AG09309 (cell line): Measurements from ENCODE around the gene APBA1.

Experiments
- DNase-seq: peaks from one replicate; pipeline ENCODE4 v3.0.0-alpha.2; 2010; ENCODE audit warnings: low read depth
- H3K4me3 ChIP-seq: 2 replicates; pipeline ENCODE4 v1.5.1; 2011; ENCODE audit warnings: mild to moderate bottlenecking, low read depth, low read length, moderate library complexity; ENCODE audit not compliant: control insufficient read depth
- TF ChIP-seq, protein P1 (sequence below): IDR thresholded peaks from 2 replicates; pipeline ENCODE4 v1.5.1; 2011; ENCODE audit warnings: mild to moderate bottlenecking, low read depth, low read length, inconsistent platforms; ENCODE audit not compliant: insufficient read depth, control insufficient read depth; ENCODE audit errors: missing control alignments

The APBA1 gene

DNA sequence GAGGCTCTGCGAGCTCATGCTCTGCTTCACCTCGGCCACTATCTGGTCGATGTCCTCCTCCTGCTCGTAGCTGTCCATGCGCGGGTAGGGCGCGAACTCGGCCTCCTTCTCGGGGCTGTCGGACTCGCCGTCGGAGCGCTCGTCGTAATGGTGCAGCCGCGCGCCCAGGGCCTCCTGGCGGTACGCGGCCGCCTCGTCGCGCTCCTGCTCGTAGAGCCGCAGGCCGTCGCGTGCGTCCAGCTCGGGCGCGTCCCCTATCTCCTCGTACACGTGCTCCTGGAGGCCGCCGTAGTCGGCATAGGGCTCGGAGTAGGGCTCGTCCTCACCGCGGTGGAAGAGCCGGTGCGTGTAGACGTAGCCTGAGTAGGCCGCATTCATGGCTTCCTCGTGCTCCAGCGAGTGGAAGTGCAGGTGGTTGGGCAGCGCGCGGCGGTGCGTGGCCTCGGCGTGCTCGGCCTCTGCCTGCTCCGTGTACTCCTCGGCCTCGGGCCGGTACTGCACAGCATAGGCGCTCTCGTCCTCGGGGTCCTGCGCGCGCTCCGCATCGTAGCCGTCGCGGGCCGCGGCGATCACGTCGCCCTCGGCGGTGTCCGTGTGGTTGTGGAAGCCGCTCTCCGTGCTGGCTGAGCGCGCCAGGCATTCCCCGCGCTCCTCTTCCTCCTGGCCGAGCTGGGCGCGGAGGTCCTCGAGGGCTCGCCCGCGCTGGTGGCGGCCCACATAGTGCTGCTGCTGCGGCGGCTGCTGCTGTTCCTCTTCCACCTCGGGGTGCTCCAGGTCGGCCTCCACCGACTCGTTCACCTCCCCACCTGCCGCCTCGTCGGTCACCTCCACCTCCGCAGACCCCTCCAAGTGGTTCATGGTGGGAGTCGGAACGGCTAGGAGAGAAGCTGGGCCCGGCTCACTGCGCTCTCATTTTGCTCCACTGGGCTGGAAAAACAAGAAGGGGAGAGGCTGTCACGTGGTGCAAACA, 155.5 kb downstream of the APBA1 start:
- DNase-seq, result no peak
- TF ChIP-seq, protein P1, sequence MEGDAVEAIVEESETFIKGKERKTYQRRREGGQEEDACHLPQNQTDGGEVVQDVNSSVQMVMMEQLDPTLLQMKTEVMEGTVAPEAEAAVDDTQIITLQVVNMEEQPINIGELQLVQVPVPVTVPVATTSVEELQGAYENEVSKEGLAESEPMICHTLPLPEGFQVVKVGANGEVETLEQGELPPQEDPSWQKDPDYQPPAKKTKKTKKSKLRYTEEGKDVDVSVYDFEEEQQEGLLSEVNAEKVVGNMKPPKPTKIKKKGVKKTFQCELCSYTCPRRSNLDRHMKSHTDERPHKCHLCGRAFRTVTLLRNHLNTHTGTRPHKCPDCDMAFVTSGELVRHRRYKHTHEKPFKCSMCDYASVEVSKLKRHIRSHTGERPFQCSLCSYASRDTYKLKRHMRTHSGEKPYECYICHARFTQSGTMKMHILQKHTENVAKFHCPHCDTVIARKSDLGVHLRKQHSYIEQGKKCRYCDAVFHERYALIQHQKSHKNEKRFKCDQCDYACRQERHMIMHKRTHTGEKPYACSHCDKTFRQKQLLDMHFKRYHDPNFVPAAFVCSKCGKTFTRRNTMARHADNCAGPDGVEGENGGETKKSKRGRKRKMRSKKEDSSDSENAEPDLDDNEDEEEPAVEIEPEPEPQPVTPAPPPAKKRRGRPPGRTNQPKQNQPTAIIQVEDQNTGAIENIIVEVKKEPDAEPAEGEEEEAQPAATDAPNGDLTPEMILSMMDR, result no peak
- no peak overlapping the region for H3K4me3 ChIP-seq

DNA sequence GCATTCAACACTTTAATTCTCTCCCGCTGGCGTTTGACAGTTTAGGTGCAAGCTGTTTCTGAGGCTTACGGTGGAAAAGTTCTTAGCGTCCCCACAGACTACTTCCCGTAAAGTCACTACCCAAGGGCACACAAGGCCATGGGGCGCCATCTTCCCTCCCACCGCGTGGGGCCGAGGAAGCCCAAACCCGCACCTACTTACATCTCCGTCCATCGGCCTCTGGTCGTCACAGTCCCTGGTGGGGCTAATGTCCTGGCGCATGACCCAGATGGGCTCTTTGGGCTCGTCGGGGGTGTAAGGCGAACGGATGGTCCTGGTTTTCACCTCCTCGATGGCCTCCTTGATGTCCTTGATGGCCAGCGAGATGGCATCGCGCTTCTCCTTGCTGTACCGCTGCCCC, 156.4 kb downstream of the APBA1 start:
- no peak for DNase-seq
- no peak overlapping the region for H3K4me3 ChIP-seq
- TF ChIP-seq, protein P1, result no peak

DNA sequence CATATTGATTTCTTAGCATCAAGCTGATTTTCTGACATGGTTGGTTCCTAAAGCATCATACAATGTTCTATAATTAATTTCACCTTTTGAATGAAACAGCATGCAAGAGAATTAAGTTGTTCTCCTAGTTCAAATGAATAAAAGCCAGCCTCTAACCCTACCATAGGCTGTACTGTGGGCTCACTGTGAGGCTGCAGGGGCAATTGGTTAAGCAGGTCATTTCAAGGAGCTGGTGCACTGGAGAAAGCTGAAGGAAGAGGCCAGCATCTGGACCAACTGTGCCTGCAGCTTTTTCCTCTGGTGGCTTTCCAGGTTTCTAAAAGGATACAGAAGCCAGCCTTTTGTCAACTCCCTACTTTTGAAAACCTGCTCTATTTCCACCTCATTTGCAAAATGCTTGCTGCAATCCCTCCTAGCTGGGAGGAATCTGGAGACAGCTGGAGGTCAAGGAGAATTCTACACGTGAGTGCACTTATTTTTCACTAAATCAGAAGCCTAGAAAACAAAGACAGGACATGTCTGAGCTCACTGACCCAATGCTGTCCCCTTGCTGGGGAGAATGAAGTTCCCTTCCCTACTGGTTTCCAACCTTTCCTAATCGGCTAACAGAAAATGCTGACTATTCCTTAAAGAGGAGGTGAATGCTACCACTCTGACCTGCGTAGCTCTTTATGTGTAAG, 158.9 kb downstream of the APBA1 start:
- DNase-seq, result no peak
- TF ChIP-seq, protein P1, result no peak
- no peak overlapping the region for H3K4me3 ChIP-seq

DNA sequence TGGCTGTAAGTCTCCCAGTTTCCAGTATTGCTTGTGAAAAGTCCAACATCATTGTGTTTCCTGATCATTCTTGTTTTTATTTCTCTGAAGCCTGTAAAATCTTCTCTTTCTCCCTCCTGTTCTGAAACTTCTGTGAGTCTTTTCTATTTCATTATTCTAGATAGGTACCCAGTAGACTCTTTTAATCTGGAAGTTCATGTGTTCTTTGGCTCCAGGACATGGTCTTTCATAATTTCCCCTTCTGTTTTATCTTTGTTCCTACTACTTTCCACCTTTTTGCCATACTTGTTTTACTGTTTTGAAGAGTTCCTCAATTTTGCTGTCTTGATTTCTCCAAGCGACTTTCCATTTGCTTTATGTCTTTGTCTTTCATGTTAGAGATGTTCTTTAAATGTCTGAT, 168.1 kb downstream of the APBA1 start:
- no peak overlapping the region for H3K4me3 ChIP-seq
- DNase-seq, result no peak
- TF ChIP-seq, protein P1, result no peak

DNA sequence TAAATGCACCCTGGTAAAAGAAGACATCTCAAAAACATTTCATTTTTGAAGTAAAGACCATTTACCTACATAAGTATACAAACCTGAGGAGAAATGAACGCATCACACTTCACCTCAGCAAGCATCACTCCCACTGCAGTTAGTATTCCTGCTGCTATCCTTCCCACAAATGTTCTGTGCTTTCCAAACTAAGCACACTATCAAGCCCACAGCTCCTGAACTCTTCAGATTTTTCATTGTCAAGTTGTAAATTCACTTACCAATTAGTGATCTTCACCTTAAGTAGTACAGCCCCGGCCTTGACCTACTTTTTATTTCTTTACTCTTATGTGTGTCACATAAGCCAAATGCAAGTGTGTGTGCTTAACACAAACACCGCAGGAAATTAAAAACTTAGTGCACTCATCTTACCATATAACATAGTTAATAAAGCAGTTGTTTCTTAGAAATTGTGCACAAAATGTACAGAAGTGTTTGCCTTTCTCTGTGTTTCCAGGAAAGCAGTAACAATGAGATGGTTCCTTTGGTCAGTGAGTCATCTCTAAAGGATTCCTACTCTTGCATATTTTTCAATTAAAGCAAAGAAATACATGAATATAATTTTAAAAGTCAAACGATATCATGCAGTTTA, 169.4 kb downstream of the APBA1 start:
- TF ChIP-seq, protein P1, result no peak
- no peak overlapping the region for H3K4me3 ChIP-seq
- no peak for DNase-seq

DNA sequence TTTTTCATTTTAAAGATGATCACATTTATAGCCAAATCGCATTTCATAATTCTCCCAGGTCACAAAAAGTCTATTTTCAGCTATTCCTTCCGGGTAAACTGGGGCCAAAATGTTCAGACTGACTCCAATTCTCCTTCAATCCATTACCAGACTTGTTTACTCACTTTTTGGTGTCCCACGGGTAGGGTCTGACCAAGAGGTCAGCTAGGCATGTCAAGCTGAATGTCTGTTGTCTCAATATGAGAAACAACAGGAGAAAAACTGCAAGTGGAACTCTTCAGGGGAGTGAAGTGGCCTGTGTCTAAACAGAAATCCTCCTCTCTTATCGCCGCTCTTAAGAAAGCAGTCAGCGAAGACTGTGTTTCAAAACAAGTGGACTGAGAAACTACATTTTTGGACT, 171.3 kb downstream of the APBA1 start:
- no peak for DNase-seq
- no peak overlapping the region for H3K4me3 ChIP-seq
- TF ChIP-seq, protein P1, result no peak
